Mesenchymal stem cell (in vitro differentiated cells and primary cell): ENCODE data around the gene MTA2.

Source experiments
- DNase-seq: peaks from one replicate; pipeline ENCODE4 v3.0.0-alpha.2; 2013
- H2AFZ ChIP-seq: one replicate; pipeline ENCODE4 v1.6.1; 2013; ENCODE audit warnings: low read depth, mild to moderate bottlenecking, control low read depth, inconsistent platforms, low read length, moderate library complexity
- H2AK5ac ChIP-seq: 2 replicates; pipeline ENCODE4 v1.6.1; 2013; ENCODE audit warnings: low read length, moderate library complexity, mild to moderate bottlenecking, inconsistent platforms; ENCODE audit not compliant: severe bottlenecking
- H2BK120ac ChIP-seq: one replicate; pipeline ENCODE4 v1.6.1; 2013; ENCODE audit warnings: low read depth, mild to moderate bottlenecking, inconsistent platforms, low read length, moderate library complexity
- H2BK12ac ChIP-seq, 2 experiments: one replicate each; pipeline ENCODE4 v1.6.1; 2013; ENCODE audit warnings: inconsistent platforms in 2 of 2, low read length in 2 of 2, mild to moderate bottlenecking in 2 of 2, moderate library complexity in 2 of 2, control low read depth in 1 of 2
- H2BK15ac ChIP-seq: one replicate; pipeline ENCODE4 v1.6.1; 2013; ENCODE audit warnings: mild to moderate bottlenecking, low read depth, inconsistent platforms; ENCODE audit not compliant: poor library complexity, severe bottlenecking
- H2BK5ac ChIP-seq: 2 replicates; pipeline ENCODE4 v1.6.1; 2013; ENCODE audit warnings: low read depth, mild to moderate bottlenecking, low read length, control low read depth, inconsistent platforms; ENCODE audit not compliant: poor library complexity, severe bottlenecking
- H3K14ac ChIP-seq, 2 experiments: one replicate each; pipeline ENCODE4 v1.6.1; 2013; ENCODE audit warnings: inconsistent platforms in 2 of 2, low read length in 2 of 2, control low read depth in 1 of 2, mild to moderate bottlenecking in 1 of 2, moderate library complexity in 1 of 2
- H3K18ac ChIP-seq, 2 experiments: one replicate each; pipeline ENCODE4 v1.6.1; 2013; ENCODE audit warnings: inconsistent platforms in 2 of 2, low read length in 2 of 2, control low read depth in 1 of 2, low read depth in 1 of 2, mild to moderate bottlenecking in 1 of 2
- H3K23ac ChIP-seq, 2 experiments: one replicate each; pipeline ENCODE4 v1.6.1; 2013; ENCODE audit warnings: inconsistent platforms in 2 of 2, low read length in 2 of 2, mild to moderate bottlenecking in 2 of 2, moderate library complexity in 2 of 2, control low read depth in 1 of 2
- H3K27ac ChIP-seq: 2 replicates; pipeline ENCODE4 v1.5.1; 2013; ENCODE audit warnings: mild to moderate bottlenecking, moderate library complexity, low read length, control low read depth, inconsistent platforms; ENCODE audit not compliant: poor library complexity, severe bottlenecking
- H3K27me3 ChIP-seq, 2 experiments: 2 replicates each; pipeline versions ENCODE4 v1.6.1 to v1.7.0; 2013; ENCODE audit warnings: low read length in 2 of 2, mild to moderate bottlenecking in 2 of 2, moderate library complexity in 2 of 2, control low read depth in 1 of 2, inconsistent platforms in 1 of 2; ENCODE audit not compliant: control insufficient read depth in 1 of 2, insufficient read depth in 1 of 2
- H3K36me3 ChIP-seq, 2 experiments: 2 replicates each; pipeline versions ENCODE4 v1.6.1 to v1.7.0; 2013; ENCODE audit warnings: low read length in 2 of 2, control low read depth in 1 of 2, inconsistent platforms in 1 of 2, low read depth in 1 of 2, mild to moderate bottlenecking in 1 of 2; ENCODE audit not compliant: insufficient read depth in 2 of 2, control insufficient read depth in 1 of 2
- H3K4ac ChIP-seq, 2 experiments: one replicate each; pipeline ENCODE4 v1.6.1; 2013; ENCODE audit warnings: inconsistent platforms in 2 of 2, low read length in 2 of 2, mild to moderate bottlenecking in 2 of 2, moderate library complexity in 2 of 2, control low read depth in 1 of 2, low read depth in 1 of 2
- H3K4me1 ChIP-seq: 2 replicates; pipeline ENCODE4 v1.6.1; 2013; ENCODE audit warnings: low read depth, low read length, control low read depth; ENCODE audit not compliant: control insufficient read depth, insufficient read depth
- H3K4me2 ChIP-seq: 2 replicates; pipeline ENCODE4 v1.6.1; 2013; ENCODE audit warnings: low read length, mild to moderate bottlenecking, inconsistent platforms; ENCODE audit not compliant: poor library complexity, severe bottlenecking
- H3K4me3 ChIP-seq, 2 experiments: 2 replicates each; pipeline versions ENCODE4 v1.5.1 to v1.7.0; 2013; ENCODE audit warnings: low read length in 2 of 2, mild to moderate bottlenecking in 2 of 2, control low read depth in 1 of 2, low read depth in 1 of 2; ENCODE audit not compliant: insufficient read depth in 1 of 2
- H3K79me1 ChIP-seq: replicated peaks from 2 replicates; pipeline ENCODE4 v1.6.1; 2013; ENCODE audit warnings: mild to moderate bottlenecking, control low read depth, low read length, inconsistent platforms; ENCODE audit not compliant: poor library complexity, severe bottlenecking
- H3K9ac ChIP-seq: 2 replicates; pipeline ENCODE4 v1.7.0; 2013; ENCODE audit warnings: mild to moderate bottlenecking, low read length, moderate library complexity
- H3K9me3 ChIP-seq: 2 replicates; pipeline ENCODE4 v1.7.0; 2013; ENCODE audit warnings: mild to moderate bottlenecking, low read length; ENCODE audit not compliant: control insufficient read depth
- H4K8ac ChIP-seq: one replicate; pipeline ENCODE4 v1.6.1; 2013; ENCODE audit warnings: inconsistent platforms, mild to moderate bottlenecking, low read length, moderate library complexity
- H4K91ac ChIP-seq: one replicate; pipeline ENCODE4 v1.6.1; 2013; ENCODE audit warnings: mild to moderate bottlenecking, low read length, inconsistent platforms
- WGBS: methylation state at CpG from one replicate; pipeline ENCODE4 v1.1.7; 2013; ENCODE audit warnings: mixed read lengths; 5-methylcytosine and 5-hydroxymethylcytosine counted together

Gene MTA2

GRCh38 chr11:62578541-62578940 lies 23.1 kb downstream of the MTA2 start:
- Histone ChIP-seq H3K79me1 (peaks cover 22% of the 10 kb centered on the region), H3K4me2 (no peak overlapping the region), H3K27me3 (no peaks in the 10 kb centered on the region), H3K9me3 (no peaks in the 10 kb centered on the region), H4K91ac (no peak overlapping the region), H2BK12ac (no peak overlapping the region), H3K23ac (no peak overlapping the region), H3K9ac (no peak overlapping the region), H3K14ac (no peak overlapping the region), H2BK5ac (no peak overlapping the region), H3K27ac (no peak overlapping the region), H3K4me3 (no peak overlapping the region), H3K18ac (no peak overlapping the region), H3K36me3 (peaks cover 44 to 60% of the 10 kb centered on the region in 2 experiments), H2AK5ac (no peak overlapping the region), H3K4me1 (peaks cover 18% of the 10 kb centered on the region), H2BK120ac (no peak overlapping the region), H4K8ac (no peak overlapping the region), H2AFZ (no peak overlapping the region), H3K4ac (no peak overlapping the region), H2BK15ac (no peak overlapping the region)
- WGBS: over 99% methylated on average over 9 of the region's 11 CpGs
- no peak for DNase-seq

- Histone ChIP-seq H3K14ac (no peak overlapping the region), H3K36me3 (peaks cover 47 to 60% of the 10 kb centered on the region in 2 experiments), H3K79me1 (peaks cover 20% of the 10 kb centered on the region), H4K91ac (no peak overlapping the region), H3K4ac (no peak overlapping the region), H2BK15ac (no peak overlapping the region), H3K23ac (no peak overlapping the region), H2BK12ac (no peak overlapping the region), H2AFZ (no peak overlapping the region), H2BK120ac (no peak overlapping the region), H2AK5ac (peak overlapping the region; percentile 16), H4K8ac (no peak overlapping the region), H3K4me3 (no peak overlapping the region), H3K27me3 (no peaks in the 10 kb centered on the region), H3K4me1 (peaks cover 21% of the 10 kb centered on the region), H3K27ac (no peak overlapping the region), H2BK5ac (no peak overlapping the region), H3K18ac (no peak overlapping the region), H3K9ac (peak overlapping the region; percentile 98), H3K9me3 (no peaks in the 10 kb centered on the region), H3K4me2 (no peak overlapping the region)
- WGBS: 95% methylated on average over 11 of the region's 12 CpGs
- DNase-seq: no peak
These were observed 24.5 kb downstream of the MTA2 start for GRCh38 chr11:62577046-62577714.

GRCh38 chr11:62575837-62576236 lies 25.8 kb downstream of the MTA2 start:
- Histone ChIP-seq H3K23ac (no peak overlapping the region), H3K79me1 (peaks cover 13% of the 10 kb centered on the region), H3K36me3 (peaks cover 44 to 60% of the 10 kb centered on the region in 2 experiments), H2BK120ac (no peak overlapping the region), H3K18ac (peak overlapping the region in 1 of 2 experiments; percentile 79), H3K27me3 (no peaks in the 10 kb centered on the region), H3K9me3 (no peaks in the 10 kb centered on the region), H2BK12ac (no peak overlapping the region), H3K4me2 (no peak overlapping the region), H3K14ac (no peak overlapping the region), H4K8ac (peak overlapping the region; percentile 94), H2BK5ac (no peak overlapping the region), H4K91ac (peak overlapping the region; percentile 98), H2AFZ (no peak overlapping the region), H3K4me3 (peak overlapping the region in 1 of 2 experiments; percentile 91), H3K4me1 (peaks cover 26% of the 10 kb centered on the region), H3K4ac (peak overlapping the region in 1 of 2 experiments; percentile 41), H3K27ac (no peak overlapping the region), H3K9ac (peak overlapping the region; percentile 98), H2AK5ac (no peak overlapping the region), H2BK15ac (no peak overlapping the region)
- 95% methylated on average over 14 of the region's 14 CpGs for WGBS
- DNase-seq: no peak

- peak overlapping the region in 1 of 2 experiments; percentile 94 for H3K23ac ChIP-seq
- WGBS: 78% methylated on average over 17 of the region's 17 CpGs
- peaks cover 13% of the 10 kb centered on the region for H3K79me1 ChIP-seq
- H3K18ac ChIP-seq: peak overlapping the region; percentile 79 to 86
- H3K4me2 ChIP-seq: peak overlapping the region; percentile 81
- H4K8ac ChIP-seq: peak overlapping the region; percentile 94
- H3K27ac ChIP-seq: peak overlapping the region; percentile 95
- H3K4me1 ChIP-seq: peaks cover 26% of the 10 kb centered on the region
- H4K91ac ChIP-seq: peak overlapping the region; percentile 98
- H3K9me3 ChIP-seq: no peaks in the 10 kb centered on the region
- peak overlapping the region; percentile 70 to 91 for H3K4me3 ChIP-seq
- no peak overlapping the region for H2AFZ ChIP-seq
- no peak overlapping the region for H2BK5ac ChIP-seq
- H3K9ac ChIP-seq: peak overlapping the region; percentile 98
- peak overlapping the region; percentile 40 to 59 for H2BK12ac ChIP-seq
- no peaks in the 10 kb centered on the region for H3K27me3 ChIP-seq
- H2AK5ac ChIP-seq: peak overlapping the region; percentile 95
- H3K4ac ChIP-seq: peak overlapping the region; percentile 76 to 97
- H3K36me3 ChIP-seq: peaks cover 49 to 64% of the 10 kb centered on the region in 2 experiments
- H2BK15ac ChIP-seq: peak overlapping the region; percentile 55
- H2BK120ac ChIP-seq: peak overlapping the region; percentile 55
- no peak for DNase-seq
- H3K14ac ChIP-seq: peak overlapping the region in 1 of 2 experiments; percentile 84
These were observed 26.5 kb downstream of the MTA2 start for GRCh38 chr11:62575156-62575555.
